ENCODE data around the gene PDCD1LG2. TPM values are rescaled to one million over a fixed set of nuclear protein-coding genes. Genes with fewer than 3 reads are reported as not detected.
"Not testable (repeated sequence)": the region's sequence is repeated elsewhere in the genome, so short reads cannot be mapped to it uniquely, and the experiment has no call there.

Gene PDCD1LG2
- total RNA-seq, 1 donor from 2014 or later: 3.7 TPM

DNA sequence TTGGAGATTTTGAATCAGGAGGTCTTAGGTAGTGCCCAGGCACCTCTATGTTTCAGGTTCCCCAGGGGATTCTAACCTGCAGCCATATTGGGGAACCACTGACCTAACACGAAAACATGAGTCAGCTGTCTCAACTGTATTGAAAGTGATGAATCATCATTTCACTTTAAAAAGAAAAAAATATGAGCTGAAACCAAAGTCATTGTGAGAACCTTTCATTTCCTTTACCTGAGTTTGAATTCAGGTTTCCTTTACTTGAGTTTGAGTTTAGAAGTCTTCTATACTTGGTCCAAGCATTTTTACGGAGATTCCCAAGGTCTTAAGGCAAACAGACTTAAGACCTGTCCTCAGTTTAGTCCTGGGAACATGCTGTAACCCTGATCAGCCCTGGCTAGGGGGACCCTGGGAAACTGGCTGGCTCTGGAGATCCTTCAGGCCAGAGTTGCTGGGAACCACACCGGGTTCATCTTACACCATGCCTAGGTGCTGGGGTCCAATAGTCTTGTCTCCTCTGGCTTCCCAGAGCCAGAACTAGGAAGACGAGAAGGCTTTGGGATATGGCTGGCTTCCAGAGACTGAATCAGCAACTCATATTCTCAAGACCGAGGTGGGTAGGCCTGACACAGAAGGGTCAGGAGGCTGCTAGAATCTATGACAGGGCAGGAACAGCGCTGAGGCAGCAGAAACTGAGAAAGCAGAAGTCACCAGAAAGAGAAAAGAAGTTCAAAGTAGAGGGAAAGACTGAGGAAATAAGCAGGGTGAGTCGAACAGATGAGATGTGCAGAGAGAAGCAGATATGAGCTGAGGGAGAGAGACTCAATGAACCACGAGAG is 16.4 kb upstream of the PDCD1LG2 start:
- H3K9ac ChIP-seq (ENCODE audit: low read depth in 1 of 3, low read length in 3 of 3): no peak overlapping the region
- H3K27ac ChIP-seq (ENCODE audit: low read depth, low read length): peak overlapping the region; percentile 45

DNA sequence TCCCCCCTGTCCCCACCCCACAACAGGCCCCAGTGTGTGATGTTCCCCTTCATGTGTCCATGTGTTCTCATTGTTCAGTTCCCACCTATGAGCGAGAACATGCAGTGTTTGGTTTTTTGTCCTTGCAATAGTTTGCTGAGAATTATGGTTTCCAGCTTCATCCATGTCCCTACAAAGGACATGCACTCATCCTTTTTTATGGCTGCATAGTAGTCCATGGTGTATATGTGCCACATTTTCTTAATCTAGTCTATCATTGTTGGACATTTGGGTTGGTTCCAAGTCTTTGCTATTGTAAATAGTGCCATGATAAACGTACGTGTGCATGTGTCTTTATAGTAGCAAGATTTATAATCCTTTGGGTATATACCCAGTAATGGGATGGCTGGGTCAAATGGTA is 15.6 kb upstream of the PDCD1LG2 start:
- H3K9me3 ChIP-seq (ENCODE audit: control insufficient read depth in 3 of 3, low read length in 3 of 3); H3K4me1 ChIP-seq (ENCODE audit: control insufficient read depth in 3 of 3, insufficient read depth in 3 of 3, low read length in 3 of 3); H3K9ac ChIP-seq (ENCODE audit: low read depth in 1 of 3, low read length in 3 of 3); H3K36me3 ChIP-seq (ENCODE audit: control insufficient read depth in 3 of 3, insufficient read depth in 3 of 3, low read length in 3 of 3); H3K27me3 ChIP-seq (ENCODE audit: control insufficient read depth in 3 of 3, insufficient read depth in 3 of 3, low read length in 3 of 3); H3K4me3 ChIP-seq (ENCODE audit: low read length in 3 of 3); H3K27ac ChIP-seq (ENCODE audit: low read depth, low read length): not testable (repeated sequence)

More for the DNA sequence above, 16.4 kb upstream of the PDCD1LG2 start:
- no peaks in the 10 kb centered on the region for H3K36me3 ChIP-seq (ENCODE audit: control insufficient read depth in 3 of 3, insufficient read depth in 3 of 3, low read length in 3 of 3)
- H3K4me3 ChIP-seq (ENCODE audit: low read length in 3 of 3): no peak overlapping the region
- no peaks in the 10 kb centered on the region for H3K27me3 ChIP-seq (ENCODE audit: control insufficient read depth in 3 of 3, insufficient read depth in 3 of 3, low read length in 3 of 3)
- no peaks in the 10 kb centered on the region for H3K4me1 ChIP-seq (ENCODE audit: control insufficient read depth in 3 of 3, insufficient read depth in 3 of 3, low read length in 3 of 3)
- H3K9me3 ChIP-seq (ENCODE audit: control insufficient read depth in 3 of 3, low read length in 3 of 3): no peaks in the 10 kb centered on the region

DNA sequence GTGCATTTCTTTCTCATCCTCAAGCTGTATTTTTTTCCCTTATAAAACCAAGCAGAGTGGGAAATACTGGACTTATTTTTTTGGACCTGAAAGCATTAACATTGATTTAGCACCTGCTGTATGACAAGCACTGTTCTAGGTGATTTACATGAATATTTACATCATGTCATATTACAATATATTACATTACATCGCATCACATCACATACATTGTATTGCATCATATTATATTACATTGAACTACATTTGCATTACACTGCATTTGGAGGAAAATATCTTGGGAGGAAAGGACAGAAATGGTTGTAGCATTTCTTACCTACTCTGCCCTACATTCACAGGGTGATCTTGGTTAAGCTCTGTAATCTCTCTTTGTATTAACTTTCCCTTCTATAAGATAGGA is 11.2 kb upstream of the PDCD1LG2 start:
- H3K27me3 ChIP-seq (ENCODE audit: control insufficient read depth in 3 of 3, insufficient read depth in 3 of 3, low read length in 3 of 3): no peaks in the 10 kb centered on the region
- H3K4me3 ChIP-seq (ENCODE audit: low read length in 3 of 3): no peak overlapping the region
- H3K9ac ChIP-seq (ENCODE audit: low read depth in 1 of 3, low read length in 3 of 3): no peak overlapping the region
- H3K27ac ChIP-seq (ENCODE audit: low read depth, low read length): no peak overlapping the region
- H3K4me1 ChIP-seq (ENCODE audit: control insufficient read depth in 3 of 3, insufficient read depth in 3 of 3, low read length in 3 of 3): peaks cover 21 to 31% (median 30%) of the 10 kb centered on the region in 3 donors
- no peaks in the 10 kb centered on the region for H3K9me3 ChIP-seq (ENCODE audit: control insufficient read depth in 3 of 3, low read length in 3 of 3)
- H3K36me3 ChIP-seq (ENCODE audit: control insufficient read depth in 3 of 3, insufficient read depth in 3 of 3, low read length in 3 of 3): no peaks in the 10 kb centered on the region

DNA sequence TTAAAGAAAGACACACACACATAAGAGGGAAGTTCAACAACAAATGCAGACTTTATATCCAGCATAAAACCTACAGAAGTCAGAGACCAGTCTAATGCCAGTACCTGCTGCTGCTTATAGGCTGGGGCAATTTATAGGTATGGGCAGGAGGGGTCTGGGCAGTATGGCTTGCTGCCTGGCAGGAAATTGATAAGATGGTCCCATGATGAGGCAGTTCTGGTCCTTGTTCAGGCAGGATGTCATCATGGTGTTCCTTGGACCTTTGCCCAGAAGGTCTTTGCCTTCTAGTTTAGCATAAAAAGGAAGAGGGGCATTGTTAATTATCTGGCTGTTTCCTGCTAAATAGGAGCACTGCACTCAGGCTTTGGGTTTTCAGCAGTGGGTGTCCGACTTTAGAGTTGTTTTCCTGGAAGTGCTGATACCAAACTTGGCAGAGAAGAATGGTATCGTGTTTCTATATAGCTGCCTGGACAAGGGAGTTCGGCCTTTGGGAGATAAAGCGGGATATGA is 10.4 kb upstream of the PDCD1LG2 start:
- H3K27ac ChIP-seq (ENCODE audit: low read depth, low read length): no peak overlapping the region
- no peaks in the 10 kb centered on the region for H3K36me3 ChIP-seq (ENCODE audit: control insufficient read depth in 3 of 3, insufficient read depth in 3 of 3, low read length in 3 of 3)
- peaks cover 21 to 31% (median 30%) of the 10 kb centered on the region in 3 donors for H3K4me1 ChIP-seq (ENCODE audit: control insufficient read depth in 3 of 3, insufficient read depth in 3 of 3, low read length in 3 of 3)
- H3K4me3 ChIP-seq (ENCODE audit: low read length in 3 of 3): peak overlapping the region in 1 of 3 donors; percentile 41
- H3K27me3 ChIP-seq (ENCODE audit: control insufficient read depth in 3 of 3, insufficient read depth in 3 of 3, low read length in 3 of 3): no peaks in the 10 kb centered on the region
- H3K9ac ChIP-seq (ENCODE audit: low read depth in 1 of 3, low read length in 3 of 3): no peak overlapping the region
- no peaks in the 10 kb centered on the region for H3K9me3 ChIP-seq (ENCODE audit: control insufficient read depth in 3 of 3, low read length in 3 of 3)

DNA sequence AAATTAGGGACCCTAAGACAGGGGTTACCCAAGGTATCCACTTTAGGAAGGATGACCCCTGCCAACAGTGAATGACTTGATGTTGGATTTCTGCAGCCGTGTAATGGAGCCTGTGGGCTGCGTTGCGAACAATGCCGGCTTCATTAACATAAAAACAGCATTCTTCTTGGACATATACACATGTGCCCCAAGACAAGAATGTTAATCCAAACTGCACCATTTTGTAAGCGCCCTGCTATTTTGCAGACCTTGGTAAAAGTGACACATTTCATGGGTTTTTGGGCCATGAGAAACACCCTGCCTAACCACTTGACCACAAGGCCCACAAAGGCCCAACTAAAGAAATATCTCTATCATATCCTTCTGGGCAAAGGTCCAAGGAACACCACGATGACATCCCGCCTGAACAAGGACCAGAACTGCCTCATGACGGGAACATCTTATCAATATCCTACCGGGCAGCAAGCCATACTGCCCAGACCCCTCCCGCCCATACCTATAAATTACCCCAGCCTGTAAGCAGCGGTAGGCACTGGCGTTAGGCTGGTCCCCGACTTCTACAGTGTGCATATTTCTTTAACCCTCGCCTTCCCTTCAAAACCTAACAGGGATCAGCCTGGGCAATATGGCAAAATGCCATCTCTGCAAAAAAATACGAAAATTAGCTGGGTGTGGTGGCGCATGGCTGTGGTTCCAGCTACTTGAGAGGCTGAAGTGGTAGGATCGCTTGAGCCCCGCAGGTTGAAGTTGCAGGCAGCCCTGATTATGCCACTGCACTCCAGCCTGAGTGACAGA is 9.7 kb upstream of the PDCD1LG2 start:
- peaks cover 21 to 31% (median 30%) of the 10 kb centered on the region in 3 donors for H3K4me1 ChIP-seq (ENCODE audit: control insufficient read depth in 3 of 3, insufficient read depth in 3 of 3, low read length in 3 of 3)
- H3K9ac ChIP-seq (ENCODE audit: low read depth in 1 of 3, low read length in 3 of 3): no peak overlapping the region
- H3K9me3 ChIP-seq (ENCODE audit: control insufficient read depth in 3 of 3, low read length in 3 of 3): no peaks in the 10 kb centered on the region
- peak overlapping the region in 1 of 3 donors; percentile 41 for H3K4me3 ChIP-seq (ENCODE audit: low read length in 3 of 3)
- H3K27ac ChIP-seq (ENCODE audit: low read depth, low read length): no peak overlapping the region
- H3K36me3 ChIP-seq (ENCODE audit: control insufficient read depth in 3 of 3, insufficient read depth in 3 of 3, low read length in 3 of 3): no peaks in the 10 kb centered on the region
- H3K27me3 ChIP-seq (ENCODE audit: control insufficient read depth in 3 of 3, insufficient read depth in 3 of 3, low read length in 3 of 3): no peaks in the 10 kb centered on the region

DNA sequence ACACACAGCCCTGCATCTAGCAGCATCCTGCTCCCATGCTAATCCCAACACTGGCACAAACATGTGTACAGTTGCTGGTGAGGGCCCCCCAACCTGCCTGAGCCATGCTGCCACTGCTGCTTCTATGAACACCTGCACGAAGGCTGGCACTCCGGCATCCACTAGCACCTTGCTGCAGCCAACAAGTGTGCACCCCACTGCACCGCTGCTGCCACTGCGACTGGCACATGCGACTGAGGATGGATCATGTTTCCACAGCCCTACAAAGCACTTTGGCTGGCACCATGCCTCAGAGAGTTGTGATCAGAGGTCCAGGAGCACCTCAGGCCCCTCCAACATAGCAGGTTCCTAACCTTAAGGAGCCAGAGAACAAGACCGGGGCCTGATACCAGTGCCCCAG is 7.8 kb upstream of the PDCD1LG2 start:
- Histone ChIP-seq H3K27ac (ENCODE audit: low read depth, low read length) (no peak overlapping the region), H3K9ac (ENCODE audit: low read depth in 1 of 3, low read length in 3 of 3) (no peak overlapping the region), H3K4me3 (ENCODE audit: low read length in 3 of 3) (no peak overlapping the region), H3K9me3 (ENCODE audit: control insufficient read depth in 3 of 3, low read length in 3 of 3) (no peaks in the 10 kb centered on the region), H3K36me3 (ENCODE audit: control insufficient read depth in 3 of 3, insufficient read depth in 3 of 3, low read length in 3 of 3) (no peaks in the 10 kb centered on the region), H3K27me3 (ENCODE audit: control insufficient read depth in 3 of 3, insufficient read depth in 3 of 3, low read length in 3 of 3) (no peaks in the 10 kb centered on the region), H3K4me1 (ENCODE audit: control insufficient read depth in 3 of 3, insufficient read depth in 3 of 3, low read length in 3 of 3) (peaks cover 21 to 31% (median 30%) of the 10 kb centered on the region in 3 donors)

DNA sequence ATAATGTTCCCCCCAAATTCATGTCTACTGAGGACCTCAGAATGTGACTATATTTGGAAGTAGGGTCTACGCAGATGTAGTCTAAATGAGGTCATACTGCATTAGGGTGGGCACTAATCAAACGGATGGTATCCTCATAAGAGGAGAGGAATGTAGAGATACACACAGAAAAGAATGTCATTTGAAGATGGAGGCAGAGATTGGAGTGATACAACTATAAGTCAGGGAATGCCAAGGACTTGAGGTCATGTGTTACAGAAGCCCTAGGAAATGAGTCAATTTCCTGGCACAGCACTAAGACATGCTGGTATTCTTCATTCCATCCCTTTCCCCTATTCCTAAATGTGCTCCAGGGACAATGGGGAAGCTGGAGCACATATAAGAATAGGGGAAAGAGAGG is 758 bp upstream of the PDCD1LG2 start:
- H3K4me3 ChIP-seq (ENCODE audit: low read length in 3 of 3): no peak overlapping the region
- H3K27ac ChIP-seq (ENCODE audit: low read depth, low read length): peak overlapping the region; percentile 54
- H3K9me3 ChIP-seq (ENCODE audit: control insufficient read depth in 3 of 3, low read length in 3 of 3): no peaks in the 10 kb centered on the region
- H3K9ac ChIP-seq (ENCODE audit: low read depth in 1 of 3, low read length in 3 of 3): no peak overlapping the region
- no peaks in the 10 kb centered on the region for H3K27me3 ChIP-seq (ENCODE audit: control insufficient read depth in 3 of 3, insufficient read depth in 3 of 3, low read length in 3 of 3)
- H3K4me1 ChIP-seq (ENCODE audit: control insufficient read depth in 3 of 3, insufficient read depth in 3 of 3, low read length in 3 of 3): peaks cover 6 to 18% (median 14%) of the 10 kb centered on the region in 3 donors
- H3K36me3 ChIP-seq (ENCODE audit: control insufficient read depth in 3 of 3, insufficient read depth in 3 of 3, low read length in 3 of 3): no peaks in the 10 kb centered on the region

DNA sequence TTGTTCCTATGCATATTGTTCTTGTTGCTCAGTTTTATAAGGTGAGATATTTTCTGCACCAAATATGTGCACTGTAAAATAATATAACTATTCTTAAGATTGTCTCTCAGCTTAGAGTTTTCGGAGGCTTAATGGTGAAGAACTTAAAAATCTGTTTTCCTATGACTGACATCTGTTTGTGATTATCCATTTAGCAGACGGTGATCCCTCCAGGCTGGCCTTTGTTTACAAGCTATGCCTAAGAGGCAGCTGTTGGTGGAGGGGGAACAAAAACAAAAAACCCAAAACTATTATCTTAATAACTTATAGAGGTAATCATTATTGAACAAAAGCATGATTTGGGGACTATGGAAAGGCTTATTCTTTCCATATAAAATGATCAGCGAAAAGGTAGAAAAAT is 658 bp downstream of the PDCD1LG2 start:
- Histone ChIP-seq H3K27ac (ENCODE audit: low read depth, low read length) (peak overlapping the region; percentile 54), H3K9me3 (ENCODE audit: control insufficient read depth in 3 of 3, low read length in 3 of 3) (no peaks in the 10 kb centered on the region), H3K9ac (ENCODE audit: low read depth in 1 of 3, low read length in 3 of 3) (no peak overlapping the region), H3K27me3 (ENCODE audit: control insufficient read depth in 3 of 3, insufficient read depth in 3 of 3, low read length in 3 of 3) (no peaks in the 10 kb centered on the region), H3K4me1 (ENCODE audit: control insufficient read depth in 3 of 3, insufficient read depth in 3 of 3, low read length in 3 of 3) (peaks cover 9 to 24% (median 22%) of the 10 kb centered on the region in 3 donors), H3K4me3 (ENCODE audit: low read length in 3 of 3) (peak overlapping the region; percentile 3 to 52 (median 46)), H3K36me3 (ENCODE audit: control insufficient read depth in 3 of 3, insufficient read depth in 3 of 3, low read length in 3 of 3) (no peaks in the 10 kb centered on the region)

DNA sequence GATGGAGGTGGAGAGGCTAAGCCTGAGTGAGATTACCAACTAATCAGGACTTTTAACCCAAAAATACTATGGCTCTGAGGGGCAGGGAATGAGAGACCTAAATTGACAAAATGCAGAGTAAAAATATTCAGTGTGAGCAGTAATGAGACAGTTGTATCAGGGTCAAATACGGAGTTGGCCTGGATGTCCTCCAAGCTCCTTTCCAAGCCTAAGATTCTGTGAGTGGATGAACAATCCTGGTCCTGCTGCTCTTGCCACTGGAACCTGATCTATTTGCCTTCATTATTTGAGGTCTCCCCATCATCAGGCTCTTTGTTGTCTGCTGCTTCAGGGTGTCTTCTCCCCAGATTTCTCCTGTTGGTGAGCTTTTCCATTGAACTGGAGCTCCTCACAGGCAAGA is 1.1 kb downstream of the PDCD1LG2 start:
- no peak overlapping the region for H3K27ac ChIP-seq (ENCODE audit: low read depth, low read length)
- no peak overlapping the region for H3K9ac ChIP-seq (ENCODE audit: low read depth in 1 of 3, low read length in 3 of 3)
- H3K9me3 ChIP-seq (ENCODE audit: control insufficient read depth in 3 of 3, low read length in 3 of 3): no peaks in the 10 kb centered on the region
- peaks cover 13 to 25% (median 24%) of the 10 kb centered on the region in 3 donors for H3K4me1 ChIP-seq (ENCODE audit: control insufficient read depth in 3 of 3, insufficient read depth in 3 of 3, low read length in 3 of 3)
- peak overlapping the region in 2 of 3 donors; percentile 3 to 51 for H3K4me3 ChIP-seq (ENCODE audit: low read length in 3 of 3)
- H3K27me3 ChIP-seq (ENCODE audit: control insufficient read depth in 3 of 3, insufficient read depth in 3 of 3, low read length in 3 of 3): no peaks in the 10 kb centered on the region
- no peaks in the 10 kb centered on the region for H3K36me3 ChIP-seq (ENCODE audit: control insufficient read depth in 3 of 3, insufficient read depth in 3 of 3, low read length in 3 of 3)
